Activated T-cell treated with anti-CD3 and anti-CD28 coated beads, Interleukin-2, amount 50 U/mL, for 24 hours (primary cell): ENCODE results near the gene HES2.
"Not testable (repeated sequence)": the region's sequence is repeated elsewhere in the genome, so short reads cannot be mapped to it uniquely, and the experiment has no call there.

Source experiments
- DNase-seq: peaks from one replicate; pipeline ENCODE4 v3.0.0-alpha.2; 2020
- H3K27ac Mint-ChIP-seq: 2 replicates; pipeline ENCODE4 v1.8.0; 2020; ENCODE audit warnings: mild to moderate bottlenecking, mixed read lengths
- H3K27me3 Mint-ChIP-seq: 2 replicates; pipeline ENCODE4 v1.8.0; 2020; ENCODE audit warnings: mixed read lengths
- H3K36me3 Mint-ChIP-seq: 2 replicates; pipeline ENCODE4 v1.8.0; 2020; ENCODE audit warnings: low read depth, mixed read lengths
- H3K4me1 Mint-ChIP-seq: 2 replicates; pipeline ENCODE4 v1.8.0; 2020; ENCODE audit warnings: low read depth, mixed read lengths
- H3K4me3 Mint-ChIP-seq: 2 replicates; pipeline ENCODE4 v1.8.0; 2020; ENCODE audit warnings: mild to moderate bottlenecking, moderate library complexity, mixed read lengths
- H3K9me3 Mint-ChIP-seq: 2 replicates; pipeline ENCODE4 v1.8.0; 2020; ENCODE audit warnings: mixed read lengths

The HES2 gene

GRCh38 chr1:6460301-6461050, 40.8 kb upstream of the HES2 start:
- Mint-ChIP-seq H3K27me3 (peaks cover 14% of the 10 kb centered on the region), H3K27ac (peak overlapping the region; percentile 92), H3K9me3 (no peaks in the 10 kb centered on the region), H3K36me3 (peaks cover 44% of the 10 kb centered on the region), H3K4me1 (peaks cover 56% of the 10 kb centered on the region), H3K4me3 (peak overlapping the region; percentile 69)
- DNase-seq, result peak; percentile 88

- peaks cover 15% of the 10 kb centered on the region for H3K27me3 Mint-ChIP-seq
- H3K36me3 Mint-ChIP-seq, result peaks cover 41% of the 10 kb centered on the region
- DNase-seq, result peak; percentile 64
- H3K27ac Mint-ChIP-seq, result peak overlapping the region; percentile 92
- H3K4me1 Mint-ChIP-seq, result peaks cover 56% of the 10 kb centered on the region
- no peaks in the 10 kb centered on the region for H3K9me3 Mint-ChIP-seq
- H3K4me3 Mint-ChIP-seq, result peak overlapping the region; percentile 69
Measured at GRCh38 chr1:6459850-6460265, 40.1 kb upstream of the HES2 start.

GRCh38 chr1:6456800-6457466, 37.2 kb upstream of the HES2 start:
- Mint-ChIP-seq H3K36me3 (peaks cover 15% of the 10 kb centered on the region), H3K4me3 (no peak overlapping the region), H3K27ac (no peak overlapping the region), H3K4me1 (peaks cover 43% of the 10 kb centered on the region), H3K27me3 (peaks cover 37% of the 10 kb centered on the region), H3K9me3 (no peaks in the 10 kb centered on the region)
- no peak for DNase-seq

GRCh38 chr1:6455752-6456520, 36.2 kb upstream of the HES2 start:
- not testable (repeated sequence) for DNase-seq, H3K9me3 Mint-ChIP-seq, H3K4me3 Mint-ChIP-seq, H3K36me3 Mint-ChIP-seq, H3K27ac Mint-ChIP-seq
- Mint-ChIP-seq H3K27me3 (peaks cover 42% of the 10 kb centered on the region), H3K4me1 (peaks cover 33% of the 10 kb centered on the region)

GRCh38 chr1:6454856-6455751, 35.4 kb upstream of the HES2 start:
- Mint-ChIP-seq H3K9me3 (no peaks in the 10 kb centered on the region), H3K4me3 (no peak overlapping the region), H3K27me3 (peaks cover 50% of the 10 kb centered on the region), H3K36me3 (no peaks in the 10 kb centered on the region), H3K4me1 (peaks cover 25% of the 10 kb centered on the region), H3K27ac (no peak overlapping the region)
- peak; percentile 66 for DNase-seq

- not testable (repeated sequence) for H3K27ac Mint-ChIP-seq, H3K4me3 Mint-ChIP-seq, H3K9me3 Mint-ChIP-seq, DNase-seq, H3K36me3 Mint-ChIP-seq
- peaks cover 59% of the 10 kb centered on the region for H3K27me3 Mint-ChIP-seq
- H3K4me1 Mint-ChIP-seq, result peaks cover 23% of the 10 kb centered on the region
Measured at GRCh38 chr1:6453895-6454855, 34.5 kb upstream of the HES2 start.

- peaks cover 25% of the 10 kb centered on the region for H3K4me1 Mint-ChIP-seq
- no peak overlapping the region for H3K4me3 Mint-ChIP-seq
- DNase-seq, result no peak
- no peak overlapping the region for H3K27ac Mint-ChIP-seq
- H3K36me3 Mint-ChIP-seq, result no peaks in the 10 kb centered on the region
- peaks cover 69% of the 10 kb centered on the region for H3K27me3 Mint-ChIP-seq
- no peaks in the 10 kb centered on the region for H3K9me3 Mint-ChIP-seq
Measured at GRCh38 chr1:6450943-6451373, 31.2 kb upstream of the HES2 start.

GRCh38 chr1:6450486-6450885, 30.8 kb upstream of the HES2 start:
- DNase-seq, H3K36me3 Mint-ChIP-seq, H3K4me3 Mint-ChIP-seq, H3K27ac Mint-ChIP-seq, H3K9me3 Mint-ChIP-seq: not testable (repeated sequence)
- H3K4me1 Mint-ChIP-seq, result peaks cover 23% of the 10 kb centered on the region
- peaks cover 68% of the 10 kb centered on the region for H3K27me3 Mint-ChIP-seq

GRCh38 chr1:6450005-6450450, 30.3 kb upstream of the HES2 start:
- peak overlapping the region; percentile 16 for H3K27ac Mint-ChIP-seq
- H3K27me3 Mint-ChIP-seq, result peaks cover 70% of the 10 kb centered on the region
- peaks cover 23% of the 10 kb centered on the region for H3K4me1 Mint-ChIP-seq
- no peaks in the 10 kb centered on the region for H3K9me3 Mint-ChIP-seq
- no peaks in the 10 kb centered on the region for H3K36me3 Mint-ChIP-seq
- no peak overlapping the region for H3K4me3 Mint-ChIP-seq
- DNase-seq, result no peak

GRCh38 chr1:6448749-6449631, 29.3 kb upstream of the HES2 start:
- no peak overlapping the region for H3K4me3 Mint-ChIP-seq
- no peak overlapping the region for H3K27ac Mint-ChIP-seq
- no peaks in the 10 kb centered on the region for H3K36me3 Mint-ChIP-seq
- DNase-seq, result peak; percentile 49
- peaks cover 75% of the 10 kb centered on the region for H3K27me3 Mint-ChIP-seq
- H3K4me1 Mint-ChIP-seq, result peaks cover 19% of the 10 kb centered on the region
- no peaks in the 10 kb centered on the region for H3K9me3 Mint-ChIP-seq

- H3K27me3 Mint-ChIP-seq, result peaks cover 66% of the 10 kb centered on the region
- peak overlapping the region; percentile 23 for H3K4me3 Mint-ChIP-seq
Measured at GRCh38 chr1:6447818-6448748, 28.4 kb upstream of the HES2 start.

More at GRCh38 chr1:6447818-6448748, 28.4 kb upstream of the HES2 start:
- peaks cover 12% of the 10 kb centered on the region for H3K4me1 Mint-ChIP-seq
- peak; percentile 56 for DNase-seq
- no peaks in the 10 kb centered on the region for H3K9me3 Mint-ChIP-seq
- no peak overlapping the region for H3K27ac Mint-ChIP-seq
- H3K36me3 Mint-ChIP-seq, result no peaks in the 10 kb centered on the region
